GM12801 (cell line): ENCODE data around the gene UTP25.

Experiments used
- CTCF ChIP-seq: IDR thresholded peaks from one replicate; pipeline ENCODE4 v1.5.1; 2011; ENCODE audit warnings: control low read depth; ENCODE audit not compliant: insufficient read length; ENCODE audit errors: extremely low read depth

UTP25 gene

GRCh38 chr1:209849388-209849787 lies 21.6 kb downstream of the UTP25 start:
- no peak for TF ChIP-seq CTCF

- no peak for TF ChIP-seq CTCF
Measured at GRCh38 chr1:209850342-209850979, 22.7 kb downstream of the UTP25 start.

- TF ChIP-seq CTCF = no peak
Measured at GRCh38 chr1:209853676-209854075, 25.9 kb downstream of the UTP25 start.

GRCh38 chr1:209854196-209854595 lies 26.4 kb downstream of the UTP25 start:
- TF ChIP-seq CTCF = no peak

- no peak for TF ChIP-seq CTCF
Measured at GRCh38 chr1:209855006-209855405, 27.2 kb downstream of the UTP25 start.

- no peak for TF ChIP-seq CTCF
Measured at GRCh38 chr1:209855623-209856022, 27.9 kb downstream of the UTP25 start.

- TF ChIP-seq CTCF = no peak
Measured at GRCh38 chr1:209858561-209859103, 30.9 kb downstream of the UTP25 start.
